ENCODE measurements around the gene SEC24B.

- no peak for TF ChIP-seq POLR2A (IDR thresholded peaks at IDR 0.05)
- TF ChIP-seq CTCF (IDR thresholded peaks at IDR 0.05), result no peak
These were observed 156.0 kb downstream of the SEC24B start for GRCh38 chr4:109589605-109590004.
